Measurements from ENCODE around the gene PUS3.

GRCh38 chr11:125944350-125945010 is 41.5 kb upstream of the PUS3 start:
- TF ChIP-seq, protein P1, sequence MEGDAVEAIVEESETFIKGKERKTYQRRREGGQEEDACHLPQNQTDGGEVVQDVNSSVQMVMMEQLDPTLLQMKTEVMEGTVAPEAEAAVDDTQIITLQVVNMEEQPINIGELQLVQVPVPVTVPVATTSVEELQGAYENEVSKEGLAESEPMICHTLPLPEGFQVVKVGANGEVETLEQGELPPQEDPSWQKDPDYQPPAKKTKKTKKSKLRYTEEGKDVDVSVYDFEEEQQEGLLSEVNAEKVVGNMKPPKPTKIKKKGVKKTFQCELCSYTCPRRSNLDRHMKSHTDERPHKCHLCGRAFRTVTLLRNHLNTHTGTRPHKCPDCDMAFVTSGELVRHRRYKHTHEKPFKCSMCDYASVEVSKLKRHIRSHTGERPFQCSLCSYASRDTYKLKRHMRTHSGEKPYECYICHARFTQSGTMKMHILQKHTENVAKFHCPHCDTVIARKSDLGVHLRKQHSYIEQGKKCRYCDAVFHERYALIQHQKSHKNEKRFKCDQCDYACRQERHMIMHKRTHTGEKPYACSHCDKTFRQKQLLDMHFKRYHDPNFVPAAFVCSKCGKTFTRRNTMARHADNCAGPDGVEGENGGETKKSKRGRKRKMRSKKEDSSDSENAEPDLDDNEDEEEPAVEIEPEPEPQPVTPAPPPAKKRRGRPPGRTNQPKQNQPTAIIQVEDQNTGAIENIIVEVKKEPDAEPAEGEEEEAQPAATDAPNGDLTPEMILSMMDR (IDR thresholded peaks at IDR 0.05; ENCODE audit: low read depth, low read length) = no peak
- no peak for TF ChIP-seq EZH2phosphoT487 (IDR thresholded peaks at IDR 0.05; ENCODE audit: low read depth)

All from OCI-LY3 (cell line).